Colonic mucosa (tissue), 4 donors: Measurements from ENCODE around the gene STAB1. TPM values are rescaled to one million over a fixed set of nuclear protein-coding genes. Genes with fewer than 3 reads are reported as not detected.

Experiments
- DNase-seq: peaks from one replicate; pipeline ENCODE4 v3.0.0-alpha.2; 2020
- H3K27ac ChIP-seq: fragments of 200-600 bp; one replicate; pipeline ENCODE4 v1.8.0; 2021
- H3K27me3 ChIP-seq: fragments of 200-600 bp; one replicate; pipeline ENCODE4 v1.8.0; 2021
- H3K36me3 ChIP-seq: fragments of 200-600 bp; one replicate; pipeline ENCODE4 v1.8.0; 2021
- H3K4me1 ChIP-seq: fragments of 200-600 bp; one replicate; pipeline ENCODE4 v1.8.0; 2021; ENCODE audit warnings: mild to moderate bottlenecking
- H3K4me3 ChIP-seq: fragments of 200-600 bp; one replicate; pipeline ENCODE4 v1.8.0; 2021
- H3K9ac ChIP-seq, 2 donors: one replicate each; pipeline ENCODE4 v1.7.0; 2013; ENCODE audit warnings: control low read depth in 2 of 2, low read depth in 2 of 2, low read length in 2 of 2
- H3K9me3 ChIP-seq: fragments of 200-600 bp; one replicate; pipeline ENCODE4 v1.8.0; 2021
- CTCF ChIP-seq: fragments of 200-600 bp; IDR thresholded peaks from one replicate; pipeline ENCODE4 v1.8.0; 2022; ENCODE audit warnings: antibody characterized with exemption, mild to moderate bottlenecking
- intact Hi-C: fragments of 100-400 bp; cut with DNase I; formaldehyde crosslinking; loops from one replicate; pipeline ENCODE4 v1.14.1; 2022
- total RNA-seq, 2 donors: library from RNA; stranded (reverse); fragmentation: NEBNext Ultra II Directional in 1 of 2; extraction: Animal tissue kit (Norgen Biotek cat#: 25700) in 1 of 2; gene quantifications; one replicate each; pipeline ENCODE4 v1.2.1, GENCODE V29; 2021
- donor health status: healthy.
- donor health status: DM: no; HTN: no; CAD: no.
- donor health status: DM: no; HTN: no; CAD: no.

Gene STAB1
- total RNA-seq, 2 donors from 2014 or later = 41.1 to 46.5 TPM

- Histone ChIP-seq H3K9me3 (no peaks in the 10 kb centered on the region), H3K9ac (no peak overlapping the region), H3K4me1 (no peaks in the 10 kb centered on the region), H3K36me3 (no peaks in the 10 kb centered on the region), H3K27ac (no peak overlapping the region), H3K27me3 (no peaks in the 10 kb centered on the region), H3K4me3 (no peak overlapping the region)
- intact Hi-C loops = no loop called here
- DNase-seq = no peak
- TF ChIP-seq CTCF = no peak
Measured at GRCh38 chr3:52572221-52572620, 77.1 kb downstream of the STAB1 start.

Other genes starting within 250 kb of the STAB1 start
- gene PPM1M, start 249.6 kb upstream of the STAB1 start, total RNA-seq = 1 to 10 TPM; 5.4 to 8.1 TPM
- 10 to 100 TPM; 65.7 to 67.0 TPM for gene WDR82, start 216.7 kb upstream of the STAB1 start, total RNA-seq
- gene GLYCTK, start 207.5 kb upstream of the STAB1 start, total RNA-seq = 10 to 100 TPM; 45.2 to 63.2 TPM
- gene DNAH1, start 179.0 kb upstream of the STAB1 start, total RNA-seq = 1 to 10 TPM; 7.0 to 9.1 TPM
- gene BAP1, start 85.3 kb upstream of the STAB1 start, total RNA-seq = 10 to 100 TPM; 65.6 to 95.1 TPM
- gene PHF7, start 84.7 kb upstream of the STAB1 start, total RNA-seq = 10 to 100 TPM in 1 of 2 donors, 1 to 10 TPM in 1; 8.7 to 10.9 TPM
- gene SEMA3G, start 50.2 kb upstream of the STAB1 start, total RNA-seq = 1 to 10 TPM; 2.4 to 2.6 TPM
- 1 to 10 TPM; 1.1 to 1.5 TPM for gene TNNC1, start 41.3 kb upstream of the STAB1 start, total RNA-seq
- gene NISCH, start 39.7 kb upstream of the STAB1 start, total RNA-seq = 10 to 100 TPM; 43.2 to 60.5 TPM
- 10 to 100 TPM; 12.5 to 49.1 TPM for gene NT5DC2, start 38.5 kb downstream of the STAB1 start, total RNA-seq
- 10 to 100 TPM in 1 of 2 donors, 1 to 10 TPM in 1; 9.0 to 11.3 TPM for gene UQCC5, start 41.3 kb downstream of the STAB1 start, total RNA-seq
- 10 to 100 TPM; 53.6 to 65.7 TPM for gene PBRM1, start 190.6 kb downstream of the STAB1 start, total RNA-seq
- gene GNL3, start 190.7 kb downstream of the STAB1 start, total RNA-seq = 10 to 100 TPM; 49.9 to 75.5 TPM
- gene GLT8D1, start 210.5 kb downstream of the STAB1 start, total RNA-seq = 10 to 100 TPM; 29.0 to 36.2 TPM
- gene SPCS1, start 210.8 kb downstream of the STAB1 start, total RNA-seq = 100 to 1,000 TPM in 1 of 2 donors, 10 to 100 TPM in 1; 95.6 to 136 TPM